ENCODE data around the gene SPATA31E1. TPM values are rescaled to one million over a fixed set of nuclear protein-coding genes. Genes with fewer than 3 reads are reported as not detected.
A peak's percentile ranks its signal among the peaks of the same experiment; 100 is the strongest.
"Not testable (repeated sequence)": the region's sequence is repeated elsewhere in the genome, so short reads cannot be mapped to it uniquely, and the experiment has no call there.

The SPATA31E1 gene
- total RNA-seq, 4 donors from 2014 or later = not detected

DNA sequence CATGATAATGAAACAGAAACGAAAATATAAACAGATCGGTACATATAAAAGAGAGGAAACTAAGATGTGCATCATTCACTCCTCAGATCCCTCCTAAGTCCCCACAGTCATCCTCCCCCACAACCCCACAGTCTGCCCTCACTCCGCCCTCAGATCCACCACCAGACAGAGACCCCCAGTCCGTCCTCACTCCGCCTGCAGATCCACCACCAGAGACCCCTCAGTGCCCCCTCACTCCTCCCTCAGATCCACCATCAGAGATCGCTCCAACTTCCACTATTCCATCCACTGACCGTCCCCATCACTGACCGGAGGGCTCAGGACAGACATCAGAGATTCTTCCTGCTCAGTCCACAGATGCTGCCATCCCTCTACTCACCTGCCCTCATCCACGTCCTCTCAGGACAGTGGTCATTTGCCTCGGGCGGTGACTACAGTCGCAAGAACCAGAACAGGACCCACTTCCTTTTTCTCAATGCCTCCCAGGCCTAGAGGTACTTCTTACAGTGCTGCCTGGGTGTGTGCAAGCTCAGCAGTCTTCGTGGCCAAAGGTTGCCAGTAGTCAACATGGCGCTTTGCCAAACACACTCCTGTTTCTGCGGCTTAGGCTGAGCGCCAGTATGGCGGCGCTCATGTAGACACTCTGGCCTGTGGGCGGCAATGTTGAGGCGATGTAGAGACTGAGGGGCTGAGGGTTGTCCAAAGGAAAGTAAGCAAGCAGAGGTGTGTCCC, 26.8 kb downstream of the SPATA31E1 start:
- WGBS, 2 donors = 86% methylated on average over 20 of the region's 20 CpGs
- TF ChIP-seq POLR2A (IDR thresholded peaks at IDR 0.05) (no peak), CTCF (IDR thresholded peaks at IDR 0.05) (no peak)
- H3K4me3 ChIP-seq (ENCODE audit: low read depth, poor library complexity, severe bottlenecking) = no peak overlapping the region
- intact Hi-C loops (cut with DNase I; ENCODE audit: low total_unique reads) = no loop called here
- DNase-seq (ENCODE audit: low spot score in 2 of 2) = peak in 1 of 2 donors; percentile 59

- H3K4me3 ChIP-seq (ENCODE audit: low read depth, poor library complexity, severe bottlenecking) = no peak overlapping the region
- intact Hi-C loops (cut with DNase I; ENCODE audit: low total_unique reads) = no loop called here
- TF ChIP-seq POLR2A (IDR thresholded peaks at IDR 0.05) (no peak), CTCF (IDR thresholded peaks at IDR 0.05) (no peak)
- 57 to 66% methylated on average over 3 of the region's 3 CpGs for WGBS, 2 donors
- DNase-seq (ENCODE audit: low spot score in 2 of 2) = no peak
These were observed 28.1 kb downstream of the SPATA31E1 start for GRCh38 chr9:87910821-87911220.

- intact Hi-C loops (cut with DNase I; ENCODE audit: low total_unique reads); DNase-seq (ENCODE audit: low spot score in 2 of 2); H3K4me3 ChIP-seq (ENCODE audit: low read depth, poor library complexity, severe bottlenecking): not testable (repeated sequence)
- no CpG with 5 or more reads among the region's 8 CpGs for WGBS, 2 donors
These were observed 35.0 kb downstream of the SPATA31E1 start, which contains the start of gene SPATA31C1 for GRCh38 chr9:87917662-87918061. Gene SPATA31C1 (plus strand): TSS chr9:87917962.

- H3K4me3 ChIP-seq (ENCODE audit: low read depth, poor library complexity, severe bottlenecking); intact Hi-C loops (cut with DNase I; ENCODE audit: low total_unique reads); DNase-seq (ENCODE audit: low spot score in 2 of 2): not testable (repeated sequence)
- 56 to 87% methylated on average over 4 to 11 of the region's 13 CpGs for WGBS, 2 donors
These were observed 36.3 kb downstream of the SPATA31E1 start for GRCh38 chr9:87919013-87919412.

GRCh38 chr9:87921561-87921960, 38.9 kb downstream of the SPATA31E1 start:
- DNase-seq (ENCODE audit: low spot score in 2 of 2); H3K4me3 ChIP-seq (ENCODE audit: low read depth, poor library complexity, severe bottlenecking); intact Hi-C loops (cut with DNase I; ENCODE audit: low total_unique reads): not testable (repeated sequence)
- WGBS, 2 donors = 73 to 86% methylated on average over 8 of the region's 8 CpGs

DNA sequence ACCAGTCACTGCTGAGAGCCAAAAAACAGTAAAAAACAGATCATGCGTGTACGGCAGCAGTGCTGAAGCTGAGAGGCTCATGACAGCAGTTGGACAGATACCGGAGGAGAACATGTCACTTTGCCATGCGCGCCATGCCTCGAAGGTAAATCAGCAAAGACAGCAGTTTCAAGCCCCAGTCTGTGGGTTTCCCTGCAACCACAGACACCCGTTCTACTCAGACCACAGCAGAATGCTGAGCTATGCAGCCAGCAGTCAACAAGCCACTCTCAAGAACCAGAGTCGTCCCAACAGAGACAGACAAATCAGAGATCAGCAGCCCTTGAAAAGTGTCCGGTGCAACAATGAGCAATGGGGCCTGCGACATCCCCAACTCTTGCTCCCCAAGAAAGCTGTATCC, 40.3 kb downstream of the SPATA31E1 start:
- intact Hi-C loops (cut with DNase I; ENCODE audit: low total_unique reads); H3K4me3 ChIP-seq (ENCODE audit: low read depth, poor library complexity, severe bottlenecking); DNase-seq (ENCODE audit: low spot score in 2 of 2): not testable (repeated sequence)
- WGBS, 2 donors = 14 to 50% methylated on average over 3 to 5 of the region's 10 CpGs

GRCh38 chr9:87924851-87925250, 42.2 kb downstream of the SPATA31E1 start:
- WGBS, 2 donors = 94 to 96% methylated on average over 10 of the region's 10 CpGs
- H3K4me3 ChIP-seq (ENCODE audit: low read depth, poor library complexity, severe bottlenecking); DNase-seq (ENCODE audit: low spot score in 2 of 2); intact Hi-C loops (cut with DNase I; ENCODE audit: low total_unique reads): not testable (repeated sequence)

- H3K4me3 ChIP-seq (ENCODE audit: low read depth, poor library complexity, severe bottlenecking); intact Hi-C loops (cut with DNase I; ENCODE audit: low total_unique reads); DNase-seq (ENCODE audit: low spot score in 2 of 2): not testable (repeated sequence)
These were observed 46.5 kb downstream of the SPATA31E1 start for GRCh38 chr9:87929152-87929551.

DNA sequence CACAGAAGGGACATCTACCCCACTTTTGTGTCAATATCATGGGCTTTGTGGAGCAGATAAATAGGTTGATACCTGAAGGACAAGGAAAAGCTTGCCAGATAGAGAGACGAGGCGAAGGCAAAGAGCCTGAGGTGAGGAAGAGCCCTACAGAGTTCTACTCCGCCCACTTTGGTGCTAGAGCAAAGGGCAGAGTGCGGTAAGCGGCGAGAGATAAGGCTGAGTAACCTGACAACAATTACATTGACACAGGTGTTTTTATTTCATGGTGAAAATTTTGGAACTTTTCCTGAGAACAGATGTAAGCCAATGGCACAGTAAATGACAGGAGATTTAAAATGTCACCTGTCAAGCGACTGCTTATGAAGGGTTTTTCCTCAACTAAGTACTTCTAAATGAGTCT, 51.8 kb downstream of the SPATA31E1 start:
- H3K4me3 ChIP-seq (ENCODE audit: low read depth, poor library complexity, severe bottlenecking); intact Hi-C loops (cut with DNase I; ENCODE audit: low total_unique reads); DNase-seq (ENCODE audit: low spot score in 2 of 2): not testable (repeated sequence)
- 78 to 87% methylated on average over 1 to 7 of the region's 7 CpGs for whole genome bisulfite sequencing, 2 donors

- 90% methylated on average over 3 of the region's 12 CpGs; no CpG with 5 or more reads in 1 of the 2 donors for WGBS, 2 donors
- peak in 1 of 2 donors; percentile 54 for DNase-seq (ENCODE audit: low spot score in 2 of 2)
- H3K4me3 ChIP-seq (ENCODE audit: low read depth, poor library complexity, severe bottlenecking); intact Hi-C loops (cut with DNase I; ENCODE audit: low total_unique reads): not testable (repeated sequence)
These were observed 54.7 kb downstream of the SPATA31E1 start for GRCh38 chr9:87937352-87937751.

- H3K4me3 ChIP-seq (ENCODE audit: low read depth, poor library complexity, severe bottlenecking); intact Hi-C loops (cut with DNase I; ENCODE audit: low total_unique reads); DNase-seq (ENCODE audit: low spot score in 2 of 2): not testable (repeated sequence)
- WGBS, 2 donors = 89% methylated on average over 9 of the region's 9 CpGs; no CpG with 5 or more reads in 1 of the 2 donors
These were observed 55.2 kb downstream of the SPATA31E1 start for GRCh38 chr9:87937918-87938317.

GRCh38 chr9:87938336-87938735, 55.7 kb downstream of the SPATA31E1 start:
- WGBS, 2 donors = 98% methylated on average over 8 of the region's 12 CpGs; no CpG with 5 or more reads in 1 of the 2 donors
- intact Hi-C loops (cut with DNase I; ENCODE audit: low total_unique reads); H3K4me3 ChIP-seq (ENCODE audit: low read depth, poor library complexity, severe bottlenecking); DNase-seq (ENCODE audit: low spot score in 2 of 2): not testable (repeated sequence)

Data from lower leg skin (tissue), 4 donors.